PC-9 (cell line): ENCODE data around the gene BCL2L13. TPM values are rescaled to one million over a fixed set of nuclear protein-coding genes. Genes with fewer than 3 reads are reported as not detected.
"Not testable (repeated sequence)": the region's sequence is repeated elsewhere in the genome, so short reads cannot be mapped to it uniquely, and the experiment has no call there.

Experiments
- BruUV-seq: library from RNA; stranded (reverse); fragments of 400-500 nt; replicated peaks from 2 replicates; lab custom pipeline; 2021; lab: Mats Ljungman, UMichigan
- CTCF ChIA-PET: fragments of 300-600 bp; sonication (Branson Sonifier 250); formaldehyde crosslinking; loops from one replicate; lab custom pipeline; 2022; ENCODE audit warnings: antibody characterized with exemption; lab: Charles Lee
- POLR2A ChIA-PET: fragments of 300-600 bp; sonication (Branson Sonifier 250); formaldehyde crosslinking; loops from one replicate; lab custom pipeline; 2022; ENCODE audit warnings: antibody characterized with exemption; ENCODE audit not compliant: unreplicated experiment; lab: Charles Lee
- DNase-seq, 2 experiments: peaks; one replicate each; pipeline versions ENCODE4 v3.0.0 to v3.0.0-alpha.2; 2015 to 2022; ENCODE audit warnings: mixed read lengths in 1 of 2
- H2AFZ ChIP-seq: fragments of 200-600 bp; sonication (generic); 2 replicates; pipeline ENCODE4 v1.8.1; 2017; ENCODE audit warnings: antibody characterized with exemption
- H3F3A ChIP-seq: fragments of 200-600 bp; sonication (generic); 2 replicates; pipeline ENCODE4 v1.8.1; 2017; ENCODE audit warnings: antibody characterized with exemption, mild to moderate bottlenecking, low read depth; ENCODE audit not compliant: insufficient read depth
- H3K27ac ChIP-seq: fragments of 200-600 bp; sonication (generic); 2 replicates; pipeline ENCODE4 v1.6.1; 2016; ENCODE audit warnings: mixed run types
- H3K27me3 ChIP-seq: fragments of 200-600 bp; sonication (generic); 2 replicates; pipeline ENCODE4 v1.6.1; 2016; ENCODE audit warnings: low read depth, mixed run types; ENCODE audit not compliant: insufficient read depth
- H3K36me3 ChIP-seq: fragments of 200-600 bp; sonication (generic); 2 replicates; pipeline ENCODE4 v1.6.1; 2016; ENCODE audit warnings: low read depth, mixed run types
- H3K4me1 ChIP-seq: fragments of 200-600 bp; sonication (generic); replicated peaks from 2 replicates; pipeline ENCODE4 v1.6.1; 2016; ENCODE audit warnings: mixed run types; ENCODE audit not compliant: insufficient read depth
- H3K4me2 ChIP-seq: fragments of 200-600 bp; sonication (generic); 2 replicates; pipeline ENCODE4 v1.6.1; 2017; ENCODE audit warnings: mixed run types
- H3K4me3 ChIP-seq: fragments of 200-600 bp; sonication (generic); 2 replicates; pipeline ENCODE4 v1.6.1; 2016; ENCODE audit warnings: mixed run types
- H3K79me2 ChIP-seq: fragments of 200-600 bp; sonication (generic); 2 replicates; pipeline ENCODE4 v1.6.1; 2017; ENCODE audit warnings: low read depth, mixed run types
- H3K9me2 ChIP-seq: fragments of 200-600 bp; sonication (generic); 2 replicates; pipeline ENCODE4 v1.8.1; 2017; ENCODE audit warnings: mild to moderate bottlenecking; ENCODE audit not compliant: insufficient read depth
- H3K9me3 ChIP-seq: fragments of 200-600 bp; sonication (generic); 2 replicates; pipeline ENCODE4 v1.8.1; 2016; ENCODE audit warnings: low read depth; ENCODE audit not compliant: insufficient read depth
- H4K20me1 ChIP-seq: fragments of 200-600 bp; sonication (generic); 2 replicates; pipeline ENCODE4 v1.8.1; 2017; ENCODE audit not compliant: insufficient read depth
- EZH2 ChIP-seq: fragments of 200-600 bp; sonication (generic); IDR thresholded peaks from 2 replicates; pipeline ENCODE4 v1.8.0; 2017; ENCODE audit warnings: antibody characterized with exemption, low read depth
- intact Hi-C: fragments of 100-400 bp; cut with micrococcal nuclease; formaldehyde crosslinking; loops from one replicate; pipeline ENCODE4 v1.10.0; 2022; ENCODE audit not compliant: unreplicated experiment
- total RNA-seq: library from RNA; stranded (reverse); gene quantifications from 2 replicates; pipeline ENCODE4 v1.2.3, GENCODE V29; 2021
- TF ChIP-seq, protein P1 (sequence below): fragments of 200-600 bp; sonication (generic); conservative IDR thresholded peaks from 2 replicates; pipeline ENCODE4 v1.6.1; 2017; ENCODE audit warnings: mixed run types, antibody characterized with exemption, mild to moderate bottlenecking, moderate library complexity

The BCL2L13 gene
- total RNA-seq, 1 experiment from 2014 or later, result 43.1 TPM

DNA sequence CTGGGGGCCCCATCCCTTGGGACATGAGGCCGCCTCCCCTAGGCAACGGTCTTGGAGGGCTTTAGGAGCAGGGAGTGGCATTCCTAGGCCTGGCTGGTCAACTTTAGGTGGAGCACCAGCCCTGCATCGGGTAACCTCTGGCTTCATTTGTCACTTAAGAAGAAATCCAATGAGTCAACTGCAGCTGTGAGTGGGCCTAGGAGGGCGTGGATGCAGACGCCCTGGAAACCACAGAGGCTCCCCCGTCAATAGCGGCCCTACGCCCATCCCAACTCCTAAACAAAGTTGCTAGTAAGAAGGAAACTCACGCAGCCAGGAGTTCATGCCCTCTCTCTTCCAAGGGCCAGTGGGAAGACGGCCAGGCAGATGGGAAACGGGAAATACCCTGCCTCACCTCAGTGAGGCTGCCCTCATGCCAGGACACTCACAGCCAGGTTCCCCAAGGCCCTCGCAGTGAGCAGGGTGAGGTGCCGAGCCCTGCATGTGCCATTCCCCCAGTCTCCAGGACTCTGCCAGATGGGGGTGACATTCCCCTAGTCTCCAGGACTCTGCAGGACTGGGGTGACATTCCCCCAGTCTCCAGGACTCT is 114.9 kb downstream of the BCL2L13 start:
- H3K79me2 ChIP-seq, result no peaks in the 10 kb centered on the region
- no peak overlapping the region for H3K4me2 ChIP-seq
- H4K20me1 ChIP-seq, result no peaks in the 10 kb centered on the region
- no peak overlapping the region for H3K27ac ChIP-seq
- no peaks in the 10 kb centered on the region for H3K27me3 ChIP-seq
- H3K36me3 ChIP-seq, result no peaks in the 10 kb centered on the region
- no peaks in the 10 kb centered on the region for H3K9me2 ChIP-seq
- no peaks in the 10 kb centered on the region for H3K9me3 ChIP-seq
- TF ChIP-seq EZH2, result no peak
- TF ChIP-seq, protein P1, sequence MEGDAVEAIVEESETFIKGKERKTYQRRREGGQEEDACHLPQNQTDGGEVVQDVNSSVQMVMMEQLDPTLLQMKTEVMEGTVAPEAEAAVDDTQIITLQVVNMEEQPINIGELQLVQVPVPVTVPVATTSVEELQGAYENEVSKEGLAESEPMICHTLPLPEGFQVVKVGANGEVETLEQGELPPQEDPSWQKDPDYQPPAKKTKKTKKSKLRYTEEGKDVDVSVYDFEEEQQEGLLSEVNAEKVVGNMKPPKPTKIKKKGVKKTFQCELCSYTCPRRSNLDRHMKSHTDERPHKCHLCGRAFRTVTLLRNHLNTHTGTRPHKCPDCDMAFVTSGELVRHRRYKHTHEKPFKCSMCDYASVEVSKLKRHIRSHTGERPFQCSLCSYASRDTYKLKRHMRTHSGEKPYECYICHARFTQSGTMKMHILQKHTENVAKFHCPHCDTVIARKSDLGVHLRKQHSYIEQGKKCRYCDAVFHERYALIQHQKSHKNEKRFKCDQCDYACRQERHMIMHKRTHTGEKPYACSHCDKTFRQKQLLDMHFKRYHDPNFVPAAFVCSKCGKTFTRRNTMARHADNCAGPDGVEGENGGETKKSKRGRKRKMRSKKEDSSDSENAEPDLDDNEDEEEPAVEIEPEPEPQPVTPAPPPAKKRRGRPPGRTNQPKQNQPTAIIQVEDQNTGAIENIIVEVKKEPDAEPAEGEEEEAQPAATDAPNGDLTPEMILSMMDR, result no peak
- H3K4me3 ChIP-seq, result no peak overlapping the region
- peak; percentile 56 to 60 for DNase-seq
- peaks cover 12% of the 10 kb centered on the region; the same call in 1 of the 2 replicates for H3K4me1 ChIP-seq
- H3F3A ChIP-seq, result no peaks in the 10 kb centered on the region
- no peak overlapping the region for H2AFZ ChIP-seq
- ChIA-PET CTCF (interaction anchor here (0.6 kb wide), 1 partner anchor 21 kb away, joined by 5 read pairs; the partner anchor contains the start of gene BID), POLR2A (no interaction called here)
- no TSS peak for BruUV-seq
- intact Hi-C loops, result no loop called here

DNA sequence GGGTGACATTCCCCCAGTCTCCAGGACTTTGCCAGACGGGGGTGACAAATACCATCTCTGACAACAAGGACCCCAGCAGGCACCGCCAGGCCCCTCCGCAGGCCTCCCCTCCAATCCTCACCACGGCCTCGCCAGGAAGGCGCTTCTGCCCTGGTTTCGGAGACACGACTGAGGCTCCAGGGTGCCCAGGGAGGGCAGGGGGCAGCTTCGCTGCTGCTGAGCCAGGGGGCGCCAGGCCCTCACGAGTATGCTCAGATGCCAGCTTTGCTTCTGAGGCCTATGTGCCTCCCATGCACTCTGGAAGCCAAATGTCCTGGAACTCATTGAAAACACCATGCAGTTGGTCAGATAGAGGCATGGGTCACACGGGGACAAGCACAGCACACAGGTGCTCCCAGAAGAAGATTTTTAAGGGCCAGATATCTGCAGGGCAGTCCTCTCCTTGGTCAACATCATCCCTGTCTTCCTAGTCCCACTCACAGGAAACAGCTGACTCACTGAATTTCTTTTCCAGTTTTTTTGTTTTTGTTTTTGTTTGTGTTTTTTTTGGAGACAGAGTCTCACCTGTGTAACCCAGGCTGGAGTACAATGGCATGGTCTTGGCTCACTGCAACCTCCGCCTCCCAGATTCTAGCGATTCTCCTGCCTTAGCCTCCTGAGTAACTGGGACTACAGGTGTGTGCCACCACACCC is 115.8 kb downstream of the BCL2L13 start:
- ChIA-PET POLR2A (interaction anchor here (0.8 kb wide), 1 partner anchor 183 kb away, joined by 4 read pairs; no protein-coding TSS in a partner anchor), CTCF (no interaction called here)
- intact Hi-C loops, result no loop called here
- no peak overlapping the region for H3K4me2 ChIP-seq
- H3K4me3 ChIP-seq, result no peak overlapping the region
- peaks cover 12% of the 10 kb centered on the region; the same call in 1 of the 2 replicates for H3K4me1 ChIP-seq
- DNase-seq, result peak in 1 of 2 experiments; percentile 9
- no peaks in the 10 kb centered on the region for H3K79me2 ChIP-seq
- no peak overlapping the region for H3K27ac ChIP-seq
- TF ChIP-seq, protein P1, result peak; percentile 42
- TF ChIP-seq EZH2, result no peak
- no TSS peak for BruUV-seq
- no peaks in the 10 kb centered on the region for H3K9me3 ChIP-seq
- H2AFZ ChIP-seq, result no peak overlapping the region
- H4K20me1 ChIP-seq, result no peaks in the 10 kb centered on the region
- no peaks in the 10 kb centered on the region for H3F3A ChIP-seq
- no peaks in the 10 kb centered on the region for H3K27me3 ChIP-seq
- no peaks in the 10 kb centered on the region for H3K36me3 ChIP-seq
- H3K9me2 ChIP-seq, result no peaks in the 10 kb centered on the region

DNA sequence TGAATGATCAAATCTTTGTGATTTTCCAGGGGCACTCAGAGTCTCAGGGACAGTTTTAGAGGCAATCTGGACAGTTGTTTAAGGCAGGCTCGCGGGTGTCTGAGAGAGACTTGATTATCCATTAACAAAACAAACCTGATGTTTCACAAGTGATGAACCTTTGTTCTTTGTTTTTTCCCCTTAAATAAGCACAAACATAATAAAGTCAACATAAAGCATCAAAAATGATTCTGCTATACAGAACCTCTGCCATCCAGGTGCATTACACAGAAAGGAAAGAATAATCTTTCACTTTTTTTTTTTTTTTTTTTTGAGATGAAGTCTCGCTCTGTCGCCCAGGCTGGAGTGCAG is 122.6 kb downstream of the BCL2L13 start:
- Histone ChIP-seq H3K9me2 (no peaks in the 10 kb centered on the region), H3K4me1 (no peaks in the 10 kb centered on the region), H4K20me1 (peaks cover 3% of the 10 kb centered on the region; the same call in 1 of the 2 replicates), H3K79me2 (peaks cover 14% of the 10 kb centered on the region; the same call in 1 of the 2 replicates), H3F3A (no peaks in the 10 kb centered on the region), H3K9me3 (no peaks in the 10 kb centered on the region), H3K4me3 (no peak overlapping the region), H3K27ac (no peak overlapping the region), H2AFZ (no peak overlapping the region), H3K36me3 (no peaks in the 10 kb centered on the region), H3K27me3 (no peaks in the 10 kb centered on the region), H3K4me2 (no peak overlapping the region)
- TF ChIP-seq, protein P1, result no peak
- TF ChIP-seq EZH2, result no peak
- ChIA-PET POLR2A (no interaction called here), CTCF (no interaction called here)
- DNase-seq, result no peak
- intact Hi-C loops, result no loop called here
- BruUV-seq, result no TSS peak

DNA sequence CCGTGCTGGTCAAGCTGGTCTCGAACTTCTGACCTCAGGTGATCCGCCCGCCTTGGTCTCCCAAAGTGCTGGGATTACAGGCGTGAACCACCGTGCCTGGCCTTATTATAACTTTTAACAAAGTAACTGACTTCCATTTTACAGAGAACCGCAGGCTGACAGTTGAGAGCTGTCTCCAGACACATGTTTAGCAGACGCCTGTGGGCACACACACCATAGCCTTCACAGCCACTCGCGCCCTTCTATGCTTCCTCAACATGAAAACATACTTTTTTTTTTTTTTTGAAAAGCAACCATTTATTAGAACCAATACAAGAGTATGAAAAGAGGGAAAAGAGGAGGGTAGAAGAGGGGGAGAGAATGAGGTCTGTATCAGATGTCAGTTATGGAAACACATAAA is 124.9 kb downstream of the BCL2L13 start:
- H4K20me1 ChIP-seq, H3K36me3 ChIP-seq, POLR2A ChIA-PET, intact Hi-C loops, CTCF ChIA-PET, H3K4me2 ChIP-seq, H2AFZ ChIP-seq, DNase-seq, BruUV-seq, H3K27me3 ChIP-seq, H3K4me3 ChIP-seq, H3K9me3 ChIP-seq, H3K4me1 ChIP-seq, H3K9me2 ChIP-seq, H3K27ac ChIP-seq, H3F3A ChIP-seq: not testable (repeated sequence)
- H3K79me2 ChIP-seq, result peaks cover 18% of the 10 kb centered on the region; the same call in 1 of the 2 replicates
